Endothelial cell of umbilical vein (primary cell): ENCODE results near the gene AMZ1. TPM values are rescaled to one million over a fixed set of nuclear protein-coding genes. Genes with fewer than 3 reads are reported as not detected.
"Not testable (repeated sequence)": the region's sequence is repeated elsewhere in the genome, so short reads cannot be mapped to it uniquely, and the experiment has no call there.

ENCODE experiments used
- BruUV-seq: library from RNA; stranded (reverse); fragments of 400-500 nt; replicated peaks from 2 replicates; lab custom pipeline; 2021; lab: Mats Ljungman, UMichigan
- CTCF ChIA-PET: fragments of 300-600, 350-600 bp; sonication (Branson Sonifier 250); formaldehyde crosslinking; loops from one replicate; lab custom pipeline; 2021; ENCODE audit warnings: antibody characterized with exemption, inconsistent platforms; lab: Charles Lee
- POLR2A ChIA-PET: fragments of 300-600, 350-600 bp; sonication (Branson Sonifier 250); formaldehyde crosslinking; loops from one replicate; lab custom pipeline; 2021; ENCODE audit warnings: antibody characterized with exemption, inconsistent platforms; lab: Charles Lee
- DNase-seq: peaks from one replicate; pipeline ENCODE4 v3.0.0-alpha.2; 2011; ENCODE audit warnings: low read depth, low spot score
- FAIRE-seq: peaks from 2 replicates; lab custom pipeline; 2011; peaks lifted over from hg19 to GRCh38; lab: Jason Lieb, UNC
- H2AFZ ChIP-seq: 2 replicates; pipeline ENCODE4 v1.6.0; 2012; ENCODE audit warnings: low read depth, low read length, control low read depth, inconsistent platforms
- H3K27ac ChIP-seq: 2 replicates; pipeline ENCODE4 v1.5.1; 2011; ENCODE audit warnings: low read depth, mild to moderate bottlenecking, control low read depth, low read length, moderate library complexity; ENCODE audit not compliant: insufficient read depth
- H3K27me3 ChIP-seq, 2 experiments: 2 replicates each; pipeline versions ENCODE4 v1.6.0 to v1.6.1; 2011; ENCODE audit warnings: low read length in 2 of 2, mixed read lengths in 1 of 2; ENCODE audit not compliant: control insufficient read depth in 2 of 2, insufficient read depth in 2 of 2
- H3K36me3 ChIP-seq, 2 experiments: 2 replicates in 1 of 2; 3 replicates in 1 of 2; pipeline ENCODE4 v1.5.1; 2011; ENCODE audit warnings: low read length in 2 of 2, mild to moderate bottlenecking in 1 of 2, moderate library complexity in 1 of 2; ENCODE audit not compliant: control insufficient read depth in 2 of 2, insufficient read depth in 2 of 2; ENCODE audit errors: extremely low read depth in 1 of 2
- H3K4me1 ChIP-seq: 3 replicates; pipeline ENCODE4 v1.5.1; 2011; ENCODE audit warnings: mild to moderate bottlenecking, low read length; ENCODE audit not compliant: control insufficient read depth, insufficient read depth; ENCODE audit errors: extremely low read depth
- H3K4me2 ChIP-seq: 2 replicates; pipeline ENCODE4 v1.6.1; 2011; ENCODE audit warnings: low read length, control low read depth, mixed read lengths; ENCODE audit not compliant: insufficient read depth
- H3K4me3 ChIP-seq, 3 experiments: fragments of 200-600 bp in 1 of 3; sonication (generic), shearing (Covaris generic) in 1 of 3; replicated peaks in 1 of 3; 2 replicates each; pipeline ENCODE4 v1.5.1; 2011 to 2016; ENCODE audit warnings: control low read depth in 3 of 3, low read length in 3 of 3, mild to moderate bottlenecking in 2 of 3, inconsistent platforms in 1 of 3, low read depth in 1 of 3, moderate library complexity in 1 of 3; ENCODE audit not compliant: insufficient read depth in 1 of 3
- H3K79me2 ChIP-seq: 2 replicates; pipeline ENCODE4 v1.6.0; 2012; ENCODE audit warnings: low read length, inconsistent platforms; ENCODE audit not compliant: control insufficient read depth, insufficient read depth
- H3K9ac ChIP-seq: replicated peaks from 2 replicates; pipeline ENCODE3; 2011; ENCODE audit warnings: low read length, control low read depth; ENCODE audit not compliant: insufficient read depth; ENCODE audit errors: extremely low read depth
- H3K9me1 ChIP-seq: replicated peaks from 3 replicates; pipeline ENCODE4 v1.6.0; 2011; ENCODE audit warnings: mild to moderate bottlenecking, low read length; ENCODE audit not compliant: control insufficient read depth, insufficient read depth; ENCODE audit errors: extremely low read depth
- H3K9me3 ChIP-seq: replicated peaks from 2 replicates; pipeline ENCODE4 v1.5.1; 2012; ENCODE audit warnings: low read length, inconsistent platforms; ENCODE audit not compliant: control insufficient read depth, insufficient read depth
- H4K20me1 ChIP-seq: replicated peaks from 2 replicates; pipeline ENCODE3; 2011; ENCODE audit warnings: mild to moderate bottlenecking, low read length; ENCODE audit not compliant: control insufficient read depth, insufficient read depth; ENCODE audit errors: extremely low read depth
- CTCF ChIP-seq, 2 donors: IDR thresholded peaks; 1 replicate in 1 of 2; 2 replicates in 1 of 2; pipeline ENCODE4 v1.5.1; 2011; ENCODE audit warnings: low read length in 2 of 2, mild to moderate bottlenecking in 2 of 2, moderate library complexity in 2 of 2, control low read depth in 1 of 2, inconsistent platforms in 1 of 2, low read depth in 1 of 2; ENCODE audit not compliant: insufficient read depth in 1 of 2; ENCODE audit errors: extremely low read depth in 1 of 2
- EZH2 ChIP-seq: IDR thresholded peaks from 2 replicates; pipeline ENCODE4 v1.6.1; 2012; ENCODE audit warnings: borderline replicate concordance, low read depth, mild to moderate bottlenecking, moderate library complexity, low read length, inconsistent platforms; ENCODE audit not compliant: severe bottlenecking
- FOS ChIP-seq: IDR thresholded peaks from 2 replicates; pipeline ENCODE4 v1.6.1; 2011; ENCODE audit warnings: mild to moderate bottlenecking, low read length, moderate library complexity, borderline replicate concordance; ENCODE audit not compliant: insufficient read depth
- GATA2 ChIP-seq: IDR thresholded peaks from 2 replicates; pipeline ENCODE4 v1.7.0; 2011; ENCODE audit warnings: low read depth, mild to moderate bottlenecking, moderate library complexity, mixed read lengths, low read length; ENCODE audit not compliant: insufficient read length, insufficient read depth
- JUN ChIP-seq: IDR thresholded peaks from 2 replicates; pipeline ENCODE4 v1.6.1; 2011; ENCODE audit warnings: borderline replicate concordance, low read depth; ENCODE audit not compliant: insufficient read length, insufficient read depth
- MAX ChIP-seq: IDR thresholded peaks from 2 replicates; pipeline ENCODE4 v1.6.1; 2011; ENCODE audit not compliant: insufficient read depth, insufficient read length
- MYC ChIP-seq: IDR thresholded peaks from one replicate; pipeline ENCODE4 v1.6.1; 2011; ENCODE audit warnings: mild to moderate bottlenecking, low read depth, low read length
- POLR2A ChIP-seq: IDR thresholded peaks from 2 replicates; pipeline ENCODE4 v1.6.1; 2012; ENCODE audit warnings: low read depth, mild to moderate bottlenecking, control low read depth, low read length
- POLR2AphosphoS5 ChIP-seq: IDR thresholded peaks from 2 replicates; pipeline ENCODE4 v1.6.1; 2012; ENCODE audit warnings: low read depth, mild to moderate bottlenecking, control low read depth, low read length, moderate library complexity; ENCODE audit not compliant: insufficient read depth
- dilution Hi-C: fragments of 300-500 bp; cut with MboI; formaldehyde crosslinking; loops from one replicate; pipeline ENCODE4 v1.15.0; 2019; ENCODE audit warnings: low sequenced_read_pairs; ENCODE audit not compliant: extremely low pct_ligation_motif_present
- intact Hi-C: fragments of 100-400 bp; cut with micrococcal nuclease; formaldehyde crosslinking; loops from one replicate; pipeline ENCODE4 v1.10.0; 2022
- polyA plus RNA-seq, 4 experiments: library from polyadenylated mRNA; depleted of rRNA in 3 of 4; stranded (reverse) in 3 of 4; unstranded in 1 of 4; fragments of >200 nt; gene quantifications; 2 replicates each; pipeline versions ENCODE4 v1.2.1 to v1.2.3, GENCODE V29; 2011 to 2012; ENCODE audit warnings: missing spikeins in 1 of 4
- total RNA-seq: library from RNA; stranded (reverse); gene quantifications from 2 replicates; pipeline ENCODE4 v1.2.3, GENCODE V29; 2021

AMZ1 gene
- total and polyA plus RNA-seq, 2 donors (not counting 3 experiments of a cell fraction or from before 2014, with no cell fraction given): not detected

GRCh38 chr7:2691011-2691707 is 3.2 kb downstream of the AMZ1 start:
- no peaks in the 10 kb centered on the region for H4K20me1 ChIP-seq
- H3K27ac ChIP-seq: no peak overlapping the region
- H3K9me3 ChIP-seq: no peaks in the 10 kb centered on the region
- no peaks in the 10 kb centered on the region for H3K36me3 ChIP-seq
- no peak for FAIRE-seq
- ChIA-PET CTCF (interaction anchor here (1.3 to 1.9 kb wide), 2 partner anchors 19 kb away, joined by 5 to 11 read pairs; no protein-coding TSS in a partner anchor), POLR2A (no interaction called here)
- H3K9ac ChIP-seq: no peak overlapping the region
- H3K79me2 ChIP-seq: no peaks in the 10 kb centered on the region
- H2AFZ ChIP-seq: no peak overlapping the region
- peaks cover 20 to 26% of the 10 kb centered on the region in 2 experiments for H3K27me3 ChIP-seq
- intact Hi-C loops: no loop called here
- dilution Hi-C loops: no loop called here
- H3K9me1 ChIP-seq: no peaks in the 10 kb centered on the region
- BruUV-seq: no TSS peak
- no peak for TF ChIP-seq FOS
- no peak for TF ChIP-seq EZH2
- no peak for TF ChIP-seq POLR2AphosphoS5
- TF ChIP-seq MYC: no peak
- no peak for TF ChIP-seq GATA2
- no peak for TF ChIP-seq JUN
- TF ChIP-seq POLR2A: no peak
- no peak for TF ChIP-seq MAX
- TF ChIP-seq CTCF (IDR thresholded peaks at IDR 0.05; ENCODE audit: extremely low read depth in 1 of 2, insufficient read depth in 1 of 2, low read depth in 1 of 2, low read length in 2 of 2): no peak
- H3K4me1 ChIP-seq: peaks cover 3% of the 10 kb centered on the region
- H3K4me3 ChIP-seq: no peak overlapping the region
- no peak overlapping the region for H3K4me2 ChIP-seq
- no peak for DNase-seq

- H3K9me3 ChIP-seq, DNase-seq, H4K20me1 ChIP-seq, dilution Hi-C loops, H3K4me2 ChIP-seq, H2AFZ ChIP-seq, H3K4me1 ChIP-seq, H3K27ac ChIP-seq, FAIRE-seq, H3K79me2 ChIP-seq, H3K9me1 ChIP-seq, POLR2A ChIA-PET, H3K4me3 ChIP-seq, intact Hi-C loops, H3K36me3 ChIP-seq, H3K9ac ChIP-seq, BruUV-seq: not testable (repeated sequence)
- CTCF ChIA-PET: interaction anchor here (1.3 to 1.5 kb wide), 3 partner anchors 11 to 261 kb away, joined by 3 to 5 read pairs (median 3); no protein-coding TSS in a partner anchor
- H3K27me3 ChIP-seq: peaks cover 20 to 25% of the 10 kb centered on the region in 2 experiments
Measured at GRCh38 chr7:2691932-2692439, 4.0 kb downstream of the AMZ1 start.
